Activated CD4-positive, alpha-beta memory T cell treated with anti-CD3 and anti-CD28 coated beads for 36 hours (primary cell): ENCODE measurements around the gene MRFAP1. TPM values are rescaled to one million over a fixed set of nuclear protein-coding genes. Genes with fewer than 3 reads are reported as not detected.

Experiments
- total RNA-seq, 2 experiments: library from RNA; stranded (reverse); gene quantifications; one replicate each; pipeline ENCODE4 v1.2.3, GENCODE V29; 2021

The MRFAP1 gene
- total RNA-seq, 2 experiments from 2014 or later = 122 to 130 TPM

Other genes starting within 250 kb of the MRFAP1 start
- not detected for gene PPP2R2C, start 168.1 kb upstream of the MRFAP1 start, total RNA-seq
- gene MAN2B2, start 65.5 kb upstream of the MRFAP1 start, total RNA-seq = 10 to 100 TPM; 16.5 to 18.0 TPM
- 10 to 100 TPM; 19.3 to 20.3 TPM for gene S100P, start 53.2 kb downstream of the MRFAP1 start, total RNA-seq
- 10 to 100 TPM; 50.7 to 52.0 TPM for gene MRFAP1L1, start 69.2 kb downstream of the MRFAP1 start, total RNA-seq
- gene BLOC1S4, start 75.5 kb downstream of the MRFAP1 start, total RNA-seq = 10 to 100 TPM; 17.0 to 19.7 TPM
- gene KIAA0232, start 142.0 kb downstream of the MRFAP1 start, total RNA-seq = 10 to 100 TPM; 16.1 to 16.5 TPM